Fibroblast of lung (primary cell): Measurements from ENCODE around the gene XPNPEP2.

Experiments
- CTCF ChIP-seq, 2 donors: IDR thresholded peaks in 1 of 2; conservative IDR thresholded peaks in 1 of 2; 1 replicate in 1 of 2; 2 replicates in 1 of 2; pipeline ENCODE4 v1.5.1; 2011 to 2012; ENCODE audit warnings: low read length in 2 of 2, control low read depth in 1 of 2, inconsistent platforms in 1 of 2, low read depth in 1 of 2, mild to moderate bottlenecking in 1 of 2
- EZH2 ChIP-seq: IDR thresholded peaks from 2 replicates; pipeline ENCODE4 v1.5.1; 2012; ENCODE audit warnings: low read length, control low read depth, mild to moderate bottlenecking; ENCODE audit errors: missing control alignments

GRCh38 chrX:129693354-129693753, 45.4 kb upstream of the XPNPEP2 start:
- no peak for TF ChIP-seq EZH2
- no peak for TF ChIP-seq CTCF (conservative IDR thresholded peaks at IDR 0.05 in 1 of 2, IDR thresholded peaks at IDR 0.05 in 1 of 2; ENCODE audit: low read depth in 1 of 2, low read length in 2 of 2)
